Panc1 (cell line): Measurements from ENCODE around the gene NDUFS6. TPM values are rescaled to one million over a fixed set of nuclear protein-coding genes. Genes with fewer than 3 reads are reported as not detected.

Experiments
- ATAC-seq: fragments of 200-7000 bp; cut with Tn5 transposase; 2 replicates; pipeline ENCODE4 v1.9.1; 2020; ENCODE audit warnings: mild to moderate bottlenecking, moderate library complexity
- BruUV-seq: library from RNA; stranded (reverse); fragments of 400-500 nt; replicated peaks from 2 replicates; lab custom pipeline; 2021; lab: Mats Ljungman, UMichigan
- CTCF ChIA-PET: fragments of 300-600 bp; sonication (Branson Sonifier 250); formaldehyde crosslinking; loops from one replicate; lab custom pipeline; 2022; ENCODE audit warnings: antibody characterized with exemption; lab: Charles Lee
- POLR2A ChIA-PET: fragments of 300-600 bp; sonication (Branson Sonifier 250); formaldehyde crosslinking; loops from one replicate; lab custom pipeline; 2022; ENCODE audit warnings: antibody characterized with exemption; lab: Charles Lee
- DNase-seq: peaks from one replicate; pipeline ENCODE4 v3.0.0-alpha.2; 2010; ENCODE audit warnings: low read depth, low spot score
- H3K27ac ChIP-seq: 2 replicates; pipeline ENCODE4 v1.5.1; 2011; ENCODE audit warnings: mild to moderate bottlenecking, low read length, inconsistent platforms
- H3K27me3 ChIP-seq: fragments of 200-500 bp; sonication (Bioruptor generic); 2 replicates; pipeline ENCODE4 v1.6.0; 2014; ENCODE audit warnings: low read length, inconsistent platforms; ENCODE audit not compliant: control insufficient read depth, insufficient read depth
- H3K36me3 ChIP-seq: fragments of 200-500 bp; sonication (Bioruptor generic); 2 replicates; pipeline ENCODE4 v1.5.1; 2014; ENCODE audit warnings: inconsistent platforms, mild to moderate bottlenecking, low read length, moderate library complexity; ENCODE audit not compliant: control insufficient read depth, insufficient read depth
- H3K4me1 ChIP-seq: 2 replicates; pipeline ENCODE4 v1.5.1; 2011; ENCODE audit warnings: inconsistent platforms, mild to moderate bottlenecking, low read length, moderate library complexity; ENCODE audit not compliant: control insufficient read depth, insufficient read depth
- H3K4me3 ChIP-seq, 2 experiments: 2 replicates each; pipeline ENCODE4 v1.5.1; 2011 to 2012; ENCODE audit warnings: low read depth in 2 of 2, low read length in 2 of 2, mild to moderate bottlenecking in 2 of 2, inconsistent platforms in 1 of 2, moderate library complexity in 1 of 2
- H3K9me3 ChIP-seq: fragments of 200-500 bp; sonication (Bioruptor generic); 2 replicates; pipeline ENCODE4 v1.5.1; 2014; ENCODE audit warnings: low read depth, mild to moderate bottlenecking, inconsistent platforms, low read length, moderate library complexity; ENCODE audit not compliant: control insufficient read depth, insufficient read depth
- POLR2AphosphoS5 ChIP-seq: IDR thresholded peaks from 2 replicates; pipeline ENCODE4 v1.6.1; 2012; ENCODE audit warnings: mild to moderate bottlenecking, low read depth, low read length, moderate library complexity
- SIN3A ChIP-seq: IDR thresholded peaks from 2 replicates; pipeline ENCODE4 v1.6.1; 2012; ENCODE audit warnings: low read depth, mild to moderate bottlenecking, low read length, moderate library complexity, borderline replicate concordance; ENCODE audit not compliant: insufficient read depth
- TCF7L2 ChIP-seq: IDR thresholded peaks from 2 replicates; pipeline ENCODE4 v1.6.1; 2011; ENCODE audit warnings: mild to moderate bottlenecking, low read depth, low read length, inconsistent platforms
- in situ Hi-C: cut with HindIII; loops from 2 replicates; pipeline ENCODE4 v1.10.0; 2016; ENCODE audit warnings: low sequenced_read_pairs, low pct_unique_long_range_greater_than_20kb
- intact Hi-C: fragments of 100-400 bp; cut with micrococcal nuclease; formaldehyde crosslinking; loops from one replicate; pipeline ENCODE4 v1.10.0; 2022; ENCODE audit not compliant: unreplicated experiment
- total RNA-seq: library from RNA; stranded (reverse); gene quantifications from one replicate; pipeline ENCODE4 v1.2.1, GENCODE V29; 2021; ENCODE audit not compliant: unreplicated experiment
- TF ChIP-seq, protein P1 (sequence below): fragments of 450-650 bp; IDR thresholded peaks from 2 replicates; pipeline ENCODE4 v1.5.1; 2017; ENCODE audit warnings: mild to moderate bottlenecking
- TF ChIP-seq, protein P2 (sequence below), 2 experiments: IDR thresholded peaks; 2 replicates each; pipeline ENCODE4 v1.6.1; 2011 to 2012; ENCODE audit warnings: low read depth in 2 of 2, control low read depth in 1 of 2, low read length in 1 of 2, mild to moderate bottlenecking in 1 of 2, moderate library complexity in 1 of 2; ENCODE audit not compliant: insufficient read depth in 1 of 2

NDUFS6 gene
- total RNA-seq, 1 experiment from 2014 or later, result 70.6 TPM

DNA sequence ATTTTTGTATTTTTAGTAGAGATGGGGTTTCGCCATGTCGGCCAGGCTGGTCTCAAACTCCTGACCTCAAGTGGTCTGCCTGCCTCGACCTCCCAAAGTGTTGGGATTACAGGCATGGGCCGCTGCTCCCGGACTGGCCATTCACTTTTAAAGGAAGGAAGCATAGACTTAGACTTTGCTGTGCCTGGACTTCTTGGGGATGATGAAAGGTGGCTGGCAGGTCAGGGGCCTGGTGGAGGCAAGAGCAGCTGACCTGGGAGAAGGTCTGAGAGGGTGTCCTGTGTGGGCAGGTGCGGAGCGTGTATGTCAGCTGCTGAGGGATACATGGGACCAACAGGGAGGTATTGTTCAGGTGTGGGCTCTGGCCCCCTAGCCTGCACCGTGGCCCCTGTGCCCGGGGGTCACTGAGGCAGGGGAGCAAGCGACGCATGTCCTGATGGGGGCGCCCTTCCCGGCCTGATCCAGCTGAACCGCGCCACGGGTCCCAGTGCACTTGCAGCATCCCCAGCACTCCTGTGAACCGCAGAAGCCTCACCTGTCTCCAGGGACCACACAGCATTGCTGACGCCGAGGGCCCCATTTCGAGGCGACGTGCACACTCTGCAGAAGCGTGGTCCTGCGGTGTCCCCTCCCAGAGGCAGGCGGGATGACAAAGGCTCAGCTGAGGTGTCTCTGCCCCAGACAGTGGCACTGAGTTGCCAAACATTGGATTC, 23.1 kb downstream of the NDUFS6 start:
- intact Hi-C loops (no loop called here), in situ Hi-C loops (no loop called here)
- Histone ChIP-seq H3K27ac (no peak overlapping the region), H3K4me3 (no peak overlapping the region), H3K4me1 (no peaks in the 10 kb centered on the region), H3K27me3 (no peaks in the 10 kb centered on the region), H3K36me3 (0 out of 2 replicates have a peak, but pooled peaks cover 5% of the 10 kb centered on the region), H3K9me3 (no peaks in the 10 kb centered on the region)
- ATAC-seq (no peak), DNase-seq (no peak)
- TF ChIP-seq POLR2AphosphoS5 (no peak), TCF7L2 (no peak), SIN3A (no peak)
- TF ChIP-seq, protein P1, sequence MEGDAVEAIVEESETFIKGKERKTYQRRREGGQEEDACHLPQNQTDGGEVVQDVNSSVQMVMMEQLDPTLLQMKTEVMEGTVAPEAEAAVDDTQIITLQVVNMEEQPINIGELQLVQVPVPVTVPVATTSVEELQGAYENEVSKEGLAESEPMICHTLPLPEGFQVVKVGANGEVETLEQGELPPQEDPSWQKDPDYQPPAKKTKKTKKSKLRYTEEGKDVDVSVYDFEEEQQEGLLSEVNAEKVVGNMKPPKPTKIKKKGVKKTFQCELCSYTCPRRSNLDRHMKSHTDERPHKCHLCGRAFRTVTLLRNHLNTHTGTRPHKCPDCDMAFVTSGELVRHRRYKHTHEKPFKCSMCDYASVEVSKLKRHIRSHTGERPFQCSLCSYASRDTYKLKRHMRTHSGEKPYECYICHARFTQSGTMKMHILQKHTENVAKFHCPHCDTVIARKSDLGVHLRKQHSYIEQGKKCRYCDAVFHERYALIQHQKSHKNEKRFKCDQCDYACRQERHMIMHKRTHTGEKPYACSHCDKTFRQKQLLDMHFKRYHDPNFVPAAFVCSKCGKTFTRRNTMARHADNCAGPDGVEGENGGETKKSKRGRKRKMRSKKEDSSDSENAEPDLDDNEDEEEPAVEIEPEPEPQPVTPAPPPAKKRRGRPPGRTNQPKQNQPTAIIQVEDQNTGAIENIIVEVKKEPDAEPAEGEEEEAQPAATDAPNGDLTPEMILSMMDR, result no peak
- TF ChIP-seq, protein P2, sequence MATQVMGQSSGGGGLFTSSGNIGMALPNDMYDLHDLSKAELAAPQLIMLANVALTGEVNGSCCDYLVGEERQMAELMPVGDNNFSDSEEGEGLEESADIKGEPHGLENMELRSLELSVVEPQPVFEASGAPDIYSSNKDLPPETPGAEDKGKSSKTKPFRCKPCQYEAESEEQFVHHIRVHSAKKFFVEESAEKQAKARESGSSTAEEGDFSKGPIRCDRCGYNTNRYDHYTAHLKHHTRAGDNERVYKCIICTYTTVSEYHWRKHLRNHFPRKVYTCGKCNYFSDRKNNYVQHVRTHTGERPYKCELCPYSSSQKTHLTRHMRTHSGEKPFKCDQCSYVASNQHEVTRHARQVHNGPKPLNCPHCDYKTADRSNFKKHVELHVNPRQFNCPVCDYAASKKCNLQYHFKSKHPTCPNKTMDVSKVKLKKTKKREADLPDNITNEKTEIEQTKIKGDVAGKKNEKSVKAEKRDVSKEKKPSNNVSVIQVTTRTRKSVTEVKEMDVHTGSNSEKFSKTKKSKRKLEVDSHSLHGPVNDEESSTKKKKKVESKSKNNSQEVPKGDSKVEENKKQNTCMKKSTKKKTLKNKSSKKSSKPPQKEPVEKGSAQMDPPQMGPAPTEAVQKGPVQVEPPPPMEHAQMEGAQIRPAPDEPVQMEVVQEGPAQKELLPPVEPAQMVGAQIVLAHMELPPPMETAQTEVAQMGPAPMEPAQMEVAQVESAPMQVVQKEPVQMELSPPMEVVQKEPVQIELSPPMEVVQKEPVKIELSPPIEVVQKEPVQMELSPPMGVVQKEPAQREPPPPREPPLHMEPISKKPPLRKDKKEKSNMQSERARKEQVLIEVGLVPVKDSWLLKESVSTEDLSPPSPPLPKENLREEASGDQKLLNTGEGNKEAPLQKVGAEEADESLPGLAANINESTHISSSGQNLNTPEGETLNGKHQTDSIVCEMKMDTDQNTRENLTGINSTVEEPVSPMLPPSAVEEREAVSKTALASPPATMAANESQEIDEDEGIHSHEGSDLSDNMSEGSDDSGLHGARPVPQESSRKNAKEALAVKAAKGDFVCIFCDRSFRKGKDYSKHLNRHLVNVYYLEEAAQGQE (IDR thresholded peaks at IDR 0.05; ENCODE audit: insufficient read depth in 1 of 2, low read depth in 2 of 2, low read length in 1 of 2), result no peak
- POLR2A ChIA-PET, result no interaction called here
- CTCF ChIA-PET, result no interaction called here
- BruUV-seq, result no TSS peak

DNA sequence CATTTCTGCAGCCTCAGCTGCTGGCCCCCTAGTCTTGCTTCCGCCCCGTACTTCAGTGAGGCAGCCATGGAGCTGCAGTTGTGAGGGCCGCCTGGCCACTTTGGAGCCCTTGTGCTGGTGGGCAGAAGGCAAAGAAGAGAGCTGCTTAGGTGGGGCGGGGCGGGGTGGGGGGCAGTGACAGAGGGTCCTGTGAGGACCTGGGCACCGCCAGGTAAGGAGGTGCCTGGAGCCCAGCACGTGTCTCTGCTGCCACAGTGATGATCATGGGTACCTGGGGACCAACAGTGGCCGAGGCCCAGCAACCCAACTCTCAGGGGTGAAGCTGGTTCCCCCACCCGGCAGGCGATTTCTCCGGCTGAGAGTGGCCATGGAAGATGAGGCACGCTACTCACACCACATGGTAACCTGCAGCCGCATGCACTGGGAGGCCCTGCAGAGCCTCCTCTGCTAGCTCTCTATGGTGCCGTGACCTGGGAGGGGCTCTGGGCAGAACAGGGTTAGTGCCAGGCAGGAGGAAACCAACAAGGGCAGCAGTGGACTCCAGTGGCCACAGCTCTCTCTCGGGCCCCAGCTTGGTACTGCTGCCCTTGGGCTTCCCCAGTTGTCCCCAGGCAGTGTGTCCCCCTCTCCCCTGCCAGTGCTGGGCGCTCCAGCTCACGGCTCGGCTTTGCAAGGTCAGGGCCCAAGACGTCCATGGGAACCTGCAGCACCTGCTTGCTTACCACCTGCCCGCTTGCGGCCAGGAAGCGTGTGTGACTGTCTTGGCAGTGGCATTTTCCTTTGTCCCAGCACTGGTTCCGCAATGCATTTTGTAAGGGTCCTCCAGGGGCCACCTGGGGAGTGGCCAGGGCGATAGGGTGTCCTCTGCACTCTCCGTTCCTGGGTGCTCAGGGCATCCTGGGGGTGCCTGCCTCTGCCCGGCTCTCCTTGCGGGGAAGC, 24.0 kb downstream of the NDUFS6 start:
- ATAC-seq (no peak), DNase-seq (no peak)
- TF ChIP-seq TCF7L2 (no peak), SIN3A (no peak), POLR2AphosphoS5 (no peak)
- TF ChIP-seq, protein P2 (IDR thresholded peaks at IDR 0.05; ENCODE audit: insufficient read depth in 1 of 2, low read depth in 2 of 2, low read length in 1 of 2), result no peak
- TF ChIP-seq, protein P1, result no peak
- intact Hi-C loops (no loop called here), in situ Hi-C loops (no loop called here)
- Histone ChIP-seq H3K4me3 (no peak overlapping the region), H3K9me3 (no peaks in the 10 kb centered on the region), H3K27me3 (no peaks in the 10 kb centered on the region), H3K27ac (no peak overlapping the region), H3K36me3 (0 out of 2 replicates have a peak, but pooled peaks cover under 1% of the 10 kb centered on the region), H3K4me1 (no peaks in the 10 kb centered on the region)
- POLR2A ChIA-PET, result no interaction called here
- no TSS peak for BruUV-seq
- CTCF ChIA-PET, result no interaction called here
